GM08714 (cell line): ENCODE measurements around the gene SLC6A11.

ENCODE experiments used
- H3K4me3 ChIP-seq: fragments of 200-500 bp; sonication (Bioruptor generic); 2 replicates; pipeline ENCODE4 v1.5.1; 2014; ENCODE audit warnings: mild to moderate bottlenecking, low read length, inconsistent platforms
- ZNF274 ChIP-seq: IDR thresholded peaks from 2 replicates; pipeline ENCODE4 v1.6.1; 2012; ENCODE audit warnings: mild to moderate bottlenecking, low read depth, low read length

Gene SLC6A11

GRCh38 chr3:10911350-10912002, 95.4 kb downstream of the SLC6A11 start:
- TF ChIP-seq ZNF274 = no peak
- H3K4me3 ChIP-seq = no peak overlapping the region

GRCh38 chr3:10912786-10913185, 96.8 kb downstream of the SLC6A11 start:
- TF ChIP-seq ZNF274 = no peak
- no peak overlapping the region for H3K4me3 ChIP-seq

- TF ChIP-seq ZNF274 = no peak
- no peak overlapping the region for H3K4me3 ChIP-seq
Observed at GRCh38 chr3:10915376-10915775, 99.3 kb downstream of the SLC6A11 start.

- H3K4me3 ChIP-seq = no peak overlapping the region
- no peak for TF ChIP-seq ZNF274
Observed at GRCh38 chr3:10917176-10917575, 101.1 kb downstream of the SLC6A11 start.

GRCh38 chr3:10918011-10918410, 102.0 kb downstream of the SLC6A11 start:
- no peak for TF ChIP-seq ZNF274
- H3K4me3 ChIP-seq = no peak overlapping the region

GRCh38 chr3:10919636-10920035, 103.6 kb downstream of the SLC6A11 start:
- TF ChIP-seq ZNF274 = no peak
- no peak overlapping the region for H3K4me3 ChIP-seq

- no peak for TF ChIP-seq ZNF274
- no peak overlapping the region for H3K4me3 ChIP-seq
Observed at GRCh38 chr3:10925436-10926255, 109.6 kb downstream of the SLC6A11 start.

- TF ChIP-seq ZNF274 = no peak
- no peak overlapping the region for H3K4me3 ChIP-seq
Observed at GRCh38 chr3:10926256-10926810, 110.3 kb downstream of the SLC6A11 start.

GRCh38 chr3:10926811-10927521, 110.9 kb downstream of the SLC6A11 start:
- no peak for TF ChIP-seq ZNF274
- no peak overlapping the region for H3K4me3 ChIP-seq

- no peak overlapping the region for H3K4me3 ChIP-seq
- no peak for TF ChIP-seq ZNF274
Observed at GRCh38 chr3:10927551-10927950, 111.5 kb downstream of the SLC6A11 start.

- H3K4me3 ChIP-seq = no peak overlapping the region
- TF ChIP-seq ZNF274 = no peak
Observed at GRCh38 chr3:10928407-10928960, 112.5 kb downstream of the SLC6A11 start.

- H3K4me3 ChIP-seq = no peak overlapping the region
- no peak for TF ChIP-seq ZNF274
Observed at GRCh38 chr3:10928961-10929471, 113.0 kb downstream of the SLC6A11 start.

GRCh38 chr3:10929978-10930665, 114.1 kb downstream of the SLC6A11 start:
- no peak overlapping the region for H3K4me3 ChIP-seq
- no peak for TF ChIP-seq ZNF274
